IPS-18a (cell line): Measurements from ENCODE around the gene GALNT18.

Experiments used
- H3K27ac ChIP-seq: one replicate; pipeline ENCODE4 v1.5.1; 2013; ENCODE audit warnings: low read length
- H3K27me3 ChIP-seq: one replicate; pipeline ENCODE4 v1.6.1; 2013; ENCODE audit warnings: mild to moderate bottlenecking, low read length; ENCODE audit not compliant: control insufficient read depth, insufficient read depth
- H3K36me3 ChIP-seq: one replicate; pipeline ENCODE4 v1.6.1; 2013; ENCODE audit warnings: low read depth, low read length; ENCODE audit not compliant: control insufficient read depth
- H3K4me1 ChIP-seq: one replicate; pipeline ENCODE4 v1.6.1; 2013; ENCODE audit warnings: low read depth, low read length; ENCODE audit not compliant: control insufficient read depth
- H3K4me3 ChIP-seq: one replicate; pipeline ENCODE4 v1.5.1; 2013; ENCODE audit warnings: low read length
- H3K9ac ChIP-seq: one replicate; pipeline ENCODE4 v1.6.1; 2013; ENCODE audit warnings: mild to moderate bottlenecking, low read length, moderate library complexity
- H3K9me3 ChIP-seq: one replicate; pipeline ENCODE4 v1.6.1; 2013; ENCODE audit warnings: low read depth, low read length; ENCODE audit not compliant: control insufficient read depth

GALNT18 gene

DNA sequence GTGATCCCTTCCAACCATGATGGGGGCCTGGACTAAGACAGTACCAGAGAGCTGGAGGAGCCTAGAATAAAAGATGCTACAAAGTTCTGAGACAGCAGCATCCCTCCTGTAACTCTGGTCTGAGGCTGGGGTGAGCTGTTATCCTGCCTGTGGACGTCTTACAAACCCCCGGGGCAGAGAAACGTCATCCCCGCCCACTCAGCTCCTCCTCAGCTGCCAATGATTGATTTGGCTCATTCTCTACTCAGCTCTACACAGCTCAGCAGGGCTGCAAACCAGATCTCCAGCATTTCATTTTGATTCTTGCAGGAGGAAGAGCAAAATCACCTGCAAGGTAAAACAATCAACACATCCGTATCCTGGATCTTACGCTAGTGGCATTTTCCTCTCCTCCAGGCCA is 324.2 kb downstream of the GALNT18 start:
- H3K9ac ChIP-seq, result no peak overlapping the region
- H3K36me3 ChIP-seq, result no peaks in the 10 kb centered on the region
- no peaks in the 10 kb centered on the region for H3K27me3 ChIP-seq

DNA sequence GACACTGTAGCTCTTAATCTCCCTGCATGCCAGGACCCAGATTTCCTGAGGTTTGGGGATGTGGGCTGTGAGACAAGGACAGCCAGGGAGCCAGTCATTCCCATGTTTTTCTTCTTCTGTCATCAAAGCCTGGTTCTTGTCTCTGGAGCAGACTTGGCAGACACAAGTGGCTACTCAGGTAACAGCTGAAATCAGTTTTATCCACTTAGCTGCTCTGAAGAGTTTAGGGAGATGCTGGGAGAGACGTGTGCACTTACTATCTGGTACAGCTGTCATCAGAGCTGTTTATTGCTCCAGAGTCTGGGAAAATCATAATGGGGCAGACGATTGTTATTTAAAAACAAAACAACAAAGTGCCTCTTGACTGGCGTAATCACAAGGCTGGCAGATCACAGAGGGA is 325.4 kb downstream of the GALNT18 start:
- H3K27me3 ChIP-seq, result no peaks in the 10 kb centered on the region
- H3K27ac ChIP-seq, result no peak overlapping the region
- H3K36me3 ChIP-seq, result no peaks in the 10 kb centered on the region
- H3K9ac ChIP-seq, result no peak overlapping the region
- H3K4me1 ChIP-seq, result no peaks in the 10 kb centered on the region
- no peaks in the 10 kb centered on the region for H3K9me3 ChIP-seq
- H3K4me3 ChIP-seq, result no peak overlapping the region

More for the DNA sequence above, 324.2 kb downstream of the GALNT18 start:
- Histone ChIP-seq H3K4me1 (no peaks in the 10 kb centered on the region), H3K27ac (no peak overlapping the region), H3K9me3 (no peaks in the 10 kb centered on the region), H3K4me3 (no peak overlapping the region)

DNA sequence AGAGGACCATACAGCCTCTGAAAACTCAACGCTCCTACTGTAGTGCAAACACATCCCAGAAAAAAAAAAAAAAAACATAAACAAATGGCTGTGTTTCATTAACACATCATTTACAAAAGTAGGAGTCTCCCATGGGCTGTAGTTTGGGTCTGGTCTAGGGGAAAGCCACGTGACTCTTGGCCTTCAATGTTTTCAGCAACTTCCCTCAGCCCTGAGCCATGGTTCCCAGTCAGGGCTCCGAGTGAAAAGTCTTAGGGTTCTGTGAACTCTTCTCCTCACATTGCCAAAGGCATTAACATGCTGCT is 327.3 kb downstream of the GALNT18 start:
- no peaks in the 10 kb centered on the region for H3K4me1 ChIP-seq
- H3K9ac ChIP-seq, result no peak overlapping the region
- H3K27me3 ChIP-seq, result no peaks in the 10 kb centered on the region
- H3K36me3 ChIP-seq, result no peaks in the 10 kb centered on the region
- no peaks in the 10 kb centered on the region for H3K9me3 ChIP-seq
- no peak overlapping the region for H3K27ac ChIP-seq
- H3K4me3 ChIP-seq, result no peak overlapping the region

DNA sequence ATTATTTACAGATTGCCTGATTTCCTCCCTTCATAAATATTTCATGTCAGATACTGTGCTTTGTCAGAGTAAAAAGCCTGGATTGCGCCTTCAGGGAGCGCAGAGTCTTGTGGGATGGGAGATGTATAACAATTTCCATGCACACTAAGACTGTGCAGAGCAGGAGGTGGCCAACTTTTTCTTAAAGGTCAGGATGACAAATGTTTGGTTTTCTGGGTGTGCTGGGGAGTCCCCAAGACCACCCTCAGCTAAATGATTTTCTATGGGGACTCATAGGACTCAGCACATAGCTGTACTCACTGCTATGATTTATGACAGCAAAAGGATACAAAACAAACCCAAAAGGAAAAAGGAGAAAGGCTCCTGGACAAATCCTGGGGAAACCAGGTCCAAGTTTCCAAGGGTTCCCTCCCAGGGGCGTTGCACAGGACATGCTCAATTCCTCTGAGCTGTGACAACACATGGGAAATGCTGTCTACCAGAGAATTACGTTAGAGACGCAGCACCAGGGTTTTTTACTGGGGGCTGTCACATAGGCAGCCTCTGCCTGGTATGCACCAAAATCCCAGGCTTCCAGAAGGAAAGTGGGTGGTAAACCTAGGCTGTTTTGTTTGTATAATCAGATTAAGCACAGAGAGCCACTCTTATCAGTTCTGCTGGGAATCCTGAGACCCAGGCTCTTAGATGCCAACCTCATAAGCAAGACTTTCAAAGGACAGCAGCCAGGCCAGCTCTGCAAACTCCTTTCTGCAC is 327.8 kb downstream of the GALNT18 start:
- H3K4me1 ChIP-seq, result no peaks in the 10 kb centered on the region
- no peaks in the 10 kb centered on the region for H3K9me3 ChIP-seq
- H3K4me3 ChIP-seq, result no peak overlapping the region
- no peak overlapping the region for H3K27ac ChIP-seq
- H3K27me3 ChIP-seq, result no peaks in the 10 kb centered on the region
- no peaks in the 10 kb centered on the region for H3K36me3 ChIP-seq
- no peak overlapping the region for H3K9ac ChIP-seq

DNA sequence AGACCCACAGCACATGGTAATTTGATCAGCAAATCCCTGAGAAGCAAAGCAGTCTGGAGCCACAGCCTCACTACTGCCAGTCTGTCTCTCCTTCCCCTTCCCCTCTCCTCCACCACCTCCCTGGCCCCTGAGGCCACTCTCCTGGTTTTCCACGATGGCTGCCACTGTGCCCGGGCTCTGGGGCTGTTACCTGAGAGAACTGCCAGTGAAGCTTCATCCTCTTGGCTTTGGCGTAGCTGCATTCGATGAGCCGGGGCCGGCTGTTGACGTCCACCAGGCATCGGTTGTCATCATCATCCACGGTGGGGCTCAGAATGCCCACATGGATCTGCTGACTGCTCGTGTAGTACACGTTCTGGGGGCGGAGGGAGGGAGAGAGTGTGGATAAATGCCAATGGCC is 329.0 kb downstream of the GALNT18 start:
- Histone ChIP-seq H3K36me3 (no peaks in the 10 kb centered on the region), H3K9ac (no peak overlapping the region), H3K9me3 (no peaks in the 10 kb centered on the region), H3K27ac (no peak overlapping the region), H3K27me3 (no peaks in the 10 kb centered on the region), H3K4me1 (no peaks in the 10 kb centered on the region), H3K4me3 (no peak overlapping the region)

DNA sequence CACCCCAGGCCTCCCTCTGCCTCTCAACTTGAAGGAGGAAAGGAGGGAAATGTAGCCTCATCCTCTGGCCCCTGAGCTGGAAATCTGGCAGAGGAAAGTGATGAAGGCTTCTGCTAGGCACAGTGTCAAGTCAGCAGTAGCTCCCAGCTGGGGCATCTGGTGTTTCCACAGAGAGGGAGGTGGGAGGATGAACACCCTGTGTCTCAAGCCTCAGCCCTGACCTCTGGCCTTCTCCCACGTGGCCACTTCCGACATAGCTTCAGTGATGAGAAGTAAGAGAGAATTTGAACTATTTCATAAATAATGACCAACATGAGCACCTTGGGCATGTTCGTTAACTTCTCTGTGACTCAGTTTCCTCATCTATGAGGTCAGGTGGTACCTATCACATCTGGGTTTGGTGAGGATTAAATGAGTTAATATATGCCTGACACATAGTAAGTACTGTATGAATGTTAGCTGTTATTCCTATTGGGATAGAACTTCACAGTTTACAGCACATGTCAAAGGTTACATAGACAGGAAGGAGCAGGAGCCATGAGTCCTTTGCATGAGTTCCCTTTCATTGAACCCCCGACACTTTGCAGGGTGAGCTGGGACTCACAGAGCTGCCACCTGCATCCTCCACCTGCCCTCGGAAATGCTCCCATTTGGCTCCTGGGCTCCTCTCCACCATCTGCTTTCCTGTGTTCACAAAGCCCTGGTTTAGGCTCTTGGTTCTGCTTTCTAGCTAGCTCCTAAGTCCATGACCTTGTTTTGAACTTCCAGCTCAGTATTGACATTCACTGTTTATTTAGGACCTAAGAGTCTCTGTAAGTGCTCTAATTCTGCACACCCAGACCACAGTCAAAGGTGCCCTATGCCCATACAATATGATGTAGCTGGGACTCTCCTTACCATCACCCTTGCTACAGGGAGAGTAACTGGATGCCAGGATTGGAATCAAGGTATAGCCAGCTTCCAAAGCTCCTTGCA is 330.5 kb downstream of the GALNT18 start:
- H3K27me3 ChIP-seq, result no peaks in the 10 kb centered on the region

DNA sequence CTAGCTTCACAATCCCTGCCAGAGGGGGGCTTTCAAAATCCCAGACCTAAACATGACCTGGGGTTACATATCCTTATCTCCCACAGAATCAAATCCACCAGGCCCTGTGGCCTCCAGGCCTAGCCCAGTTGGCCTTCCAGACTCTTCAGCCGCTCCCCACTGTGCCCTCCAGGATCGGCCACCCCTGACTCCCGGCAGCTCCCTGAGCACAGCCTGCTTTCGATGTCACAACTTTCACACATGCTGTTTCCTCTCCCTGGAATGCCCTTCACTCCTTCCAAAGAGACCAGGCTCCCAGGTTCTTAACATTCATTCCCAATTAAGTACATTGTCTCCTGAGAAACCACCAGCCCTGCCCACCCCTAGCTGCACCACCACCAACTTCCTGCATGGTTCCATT is 331.5 kb downstream of the GALNT18 start:
- Histone ChIP-seq H3K4me3 (no peak overlapping the region), H3K9me3 (no peaks in the 10 kb centered on the region), H3K27me3 (no peaks in the 10 kb centered on the region)

More for the DNA sequence above, 330.5 kb downstream of the GALNT18 start:
- Histone ChIP-seq H3K4me3 (no peak overlapping the region), H3K9ac (no peak overlapping the region), H3K36me3 (no peaks in the 10 kb centered on the region), H3K4me1 (no peaks in the 10 kb centered on the region), H3K27ac (no peak overlapping the region), H3K9me3 (no peaks in the 10 kb centered on the region)

DNA sequence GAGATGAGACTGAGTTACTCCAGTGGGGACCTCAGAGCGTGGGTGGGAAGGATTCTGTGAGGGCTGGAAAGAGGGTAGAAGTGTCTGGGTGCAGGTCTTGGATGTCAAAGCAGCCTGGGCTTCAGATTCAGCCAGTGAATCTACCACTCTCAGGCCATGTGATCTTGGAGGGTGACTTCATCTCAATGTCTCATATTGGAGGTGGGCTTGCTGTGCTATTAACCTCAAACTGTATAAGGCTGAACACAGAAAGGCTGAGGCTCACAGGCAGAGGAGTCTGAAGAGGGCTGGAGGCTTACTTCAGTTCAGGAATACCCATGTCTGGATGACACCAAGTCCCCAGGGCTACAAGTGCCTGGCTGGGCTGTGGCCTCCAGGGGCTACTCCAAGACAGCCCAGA is 332.1 kb downstream of the GALNT18 start:
- H3K9ac ChIP-seq, result no peak overlapping the region
- no peaks in the 10 kb centered on the region for H3K27me3 ChIP-seq
- no peaks in the 10 kb centered on the region for H3K36me3 ChIP-seq
- no peak overlapping the region for H3K4me3 ChIP-seq
- H3K4me1 ChIP-seq, result no peaks in the 10 kb centered on the region
- H3K9me3 ChIP-seq, result no peaks in the 10 kb centered on the region
- no peak overlapping the region for H3K27ac ChIP-seq

More for the DNA sequence above, 331.5 kb downstream of the GALNT18 start:
- Histone ChIP-seq H3K27ac (no peak overlapping the region), H3K36me3 (no peaks in the 10 kb centered on the region), H3K9ac (no peak overlapping the region), H3K4me1 (no peaks in the 10 kb centered on the region)

DNA sequence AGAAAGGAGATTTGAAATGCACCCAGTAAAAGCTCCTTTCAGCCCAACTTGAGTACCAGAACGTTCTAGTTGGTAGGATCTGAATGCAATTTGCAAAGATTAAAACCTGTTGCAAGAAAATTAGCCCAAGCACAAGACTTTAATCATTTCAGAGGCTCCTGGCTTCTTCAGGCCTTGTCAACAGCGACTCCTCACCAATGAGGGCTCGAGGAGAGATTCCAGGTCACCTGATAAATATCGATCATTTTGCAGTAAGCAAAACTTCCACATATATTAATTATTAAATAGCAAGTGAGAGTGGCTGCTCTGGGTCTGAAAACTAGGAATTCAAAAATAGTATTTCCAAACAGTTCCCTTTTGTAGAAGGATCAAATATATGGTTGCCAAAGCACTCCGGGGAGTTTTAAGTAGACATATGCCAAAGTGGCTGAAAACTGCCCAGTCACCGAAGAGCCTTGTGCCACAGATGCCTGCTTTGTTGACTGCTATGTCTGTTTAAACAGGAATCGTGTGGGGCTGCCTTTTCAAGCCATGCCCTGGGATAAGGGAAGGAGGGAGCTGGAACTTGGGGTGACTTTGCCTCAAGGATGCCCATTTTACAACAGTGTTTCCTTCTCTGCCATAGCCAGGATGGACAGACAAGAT is 332.7 kb downstream of the GALNT18 start:
- no peak overlapping the region for H3K27ac ChIP-seq
- no peaks in the 10 kb centered on the region for H3K9me3 ChIP-seq
- no peaks in the 10 kb centered on the region for H3K4me1 ChIP-seq
- no peaks in the 10 kb centered on the region for H3K27me3 ChIP-seq
- H3K9ac ChIP-seq, result no peak overlapping the region
- H3K4me3 ChIP-seq, result no peak overlapping the region
- no peaks in the 10 kb centered on the region for H3K36me3 ChIP-seq

DNA sequence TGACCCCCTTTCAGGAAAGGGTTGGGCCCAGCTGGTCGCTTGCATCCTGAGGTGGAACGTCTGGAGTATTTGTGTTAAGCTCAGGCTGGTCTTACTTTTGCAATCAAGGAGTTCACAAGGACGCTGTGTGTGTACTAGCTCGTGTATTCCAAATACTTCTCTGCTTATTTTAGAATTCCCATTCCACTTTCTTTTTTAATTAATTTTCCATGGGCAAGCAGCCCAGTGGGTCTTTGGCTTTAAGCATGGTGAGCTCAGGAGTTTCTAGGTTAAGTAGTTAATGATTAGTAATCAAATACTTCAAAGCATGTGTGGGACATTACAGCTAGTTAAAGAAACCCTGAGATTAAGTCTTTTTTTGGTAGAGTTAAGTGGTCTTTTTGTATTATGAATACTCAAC is 337.3 kb downstream of the GALNT18 start:
- Histone ChIP-seq H3K9ac (no peak overlapping the region), H3K4me3 (no peak overlapping the region), H3K27ac (no peak overlapping the region), H3K4me1 (peaks cover 16% of the 10 kb centered on the region), H3K9me3 (no peaks in the 10 kb centered on the region), H3K27me3 (no peaks in the 10 kb centered on the region), H3K36me3 (no peaks in the 10 kb centered on the region)

DNA sequence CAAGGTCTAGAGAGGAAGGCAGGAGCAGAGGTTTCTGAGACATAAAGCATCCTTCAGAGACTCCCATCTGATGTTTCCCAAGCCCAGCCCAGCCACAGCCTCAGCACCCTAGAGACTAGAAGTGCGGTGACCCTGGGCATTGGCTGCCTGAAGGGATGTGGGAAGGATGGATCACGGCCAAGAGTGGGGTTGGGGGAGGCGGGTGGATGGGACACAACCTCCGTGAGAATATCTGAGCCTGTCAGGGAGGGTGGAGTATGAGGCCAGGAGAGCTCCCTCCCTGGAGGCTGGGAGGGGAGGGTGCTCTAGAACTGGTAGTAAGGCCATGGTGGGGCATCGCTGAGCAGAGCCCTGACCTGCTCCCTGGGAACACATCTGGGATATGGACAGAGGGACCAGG is 340.2 kb downstream of the GALNT18 start:
- Histone ChIP-seq H3K4me1 (peaks cover 20% of the 10 kb centered on the region), H3K9ac (no peak overlapping the region), H3K36me3 (no peaks in the 10 kb centered on the region), H3K4me3 (no peak overlapping the region), H3K27me3 (no peaks in the 10 kb centered on the region), H3K9me3 (no peaks in the 10 kb centered on the region), H3K27ac (no peak overlapping the region)
